Activated CD8-positive, alpha-beta T cell treated with anti-CD3 and anti-CD28 coated beads for 36 hours (primary cell): Measurements from ENCODE around the gene DEPDC7. TPM values are rescaled to one million over a fixed set of nuclear protein-coding genes. Genes with fewer than 3 reads are reported as not detected.
"Not testable (repeated sequence)": the region's sequence is repeated elsewhere in the genome, so short reads cannot be mapped to it uniquely, and the experiment has no call there.

ENCODE experiments used
- ATAC-seq: fragments of 200-7000 bp; cut with Tn5 transposase; one replicate; pipeline ENCODE4 v1.10.0; 2021; ENCODE audit warnings: mild to moderate bottlenecking, moderate library complexity
- CTCF ChIA-PET: fragments of 350-600 bp; sonication (Branson Sonifier 250); formaldehyde crosslinking; loops from one replicate; lab custom pipeline; 2021; ENCODE audit warnings: antibody characterized with exemption; lab: Charles Lee
- POLR2A ChIA-PET: fragments of 350-600 bp; sonication (Branson Sonifier 250); formaldehyde crosslinking; loops from one replicate; lab custom pipeline; 2021; ENCODE audit warnings: antibody characterized with exemption; lab: Charles Lee
- DNase-seq: peaks from one replicate; pipeline ENCODE4 v3.0.0-alpha.2; 2020
- H3K27ac Mint-ChIP-seq: one replicate; pipeline ENCODE4 v1.8.0; 2021; ENCODE audit warnings: mild to moderate bottlenecking, mixed read lengths
- H3K27me3 Mint-ChIP-seq: one replicate; pipeline ENCODE4 v1.8.0; 2021; ENCODE audit warnings: mixed read lengths
- H3K36me3 Mint-ChIP-seq: one replicate; pipeline ENCODE4 v1.8.0; 2021; ENCODE audit warnings: low read depth, mixed read lengths
- H3K4me1 Mint-ChIP-seq: one replicate; pipeline ENCODE4 v1.8.0; 2021; ENCODE audit warnings: low read depth, mixed read lengths
- H3K4me3 Mint-ChIP-seq: one replicate; pipeline ENCODE4 v1.8.0; 2021; ENCODE audit warnings: mild to moderate bottlenecking, moderate library complexity, mixed read lengths
- H3K9me3 Mint-ChIP-seq: one replicate; pipeline ENCODE4 v1.8.0; 2021; ENCODE audit warnings: mixed read lengths
- intact Hi-C: fragments of 100-400 bp; cut with micrococcal nuclease; formaldehyde crosslinking; loops from one replicate; pipeline ENCODE4 v1.10.0; 2022
- total RNA-seq, 2 experiments: library from RNA; stranded (reverse); gene quantifications; one replicate each; pipeline ENCODE4 v1.2.3, GENCODE V29; 2021
- TF ChIP-seq, protein P1 (sequence below): fragments of 200-600 bp; IDR thresholded peaks from one replicate; pipeline ENCODE4 v1.8.0; 2022; ENCODE audit warnings: antibody characterized with exemption, mild to moderate bottlenecking

Gene DEPDC7
- total RNA-seq: 1 to 10 TPM; 2.8 to 3.0 TPM

DNA sequence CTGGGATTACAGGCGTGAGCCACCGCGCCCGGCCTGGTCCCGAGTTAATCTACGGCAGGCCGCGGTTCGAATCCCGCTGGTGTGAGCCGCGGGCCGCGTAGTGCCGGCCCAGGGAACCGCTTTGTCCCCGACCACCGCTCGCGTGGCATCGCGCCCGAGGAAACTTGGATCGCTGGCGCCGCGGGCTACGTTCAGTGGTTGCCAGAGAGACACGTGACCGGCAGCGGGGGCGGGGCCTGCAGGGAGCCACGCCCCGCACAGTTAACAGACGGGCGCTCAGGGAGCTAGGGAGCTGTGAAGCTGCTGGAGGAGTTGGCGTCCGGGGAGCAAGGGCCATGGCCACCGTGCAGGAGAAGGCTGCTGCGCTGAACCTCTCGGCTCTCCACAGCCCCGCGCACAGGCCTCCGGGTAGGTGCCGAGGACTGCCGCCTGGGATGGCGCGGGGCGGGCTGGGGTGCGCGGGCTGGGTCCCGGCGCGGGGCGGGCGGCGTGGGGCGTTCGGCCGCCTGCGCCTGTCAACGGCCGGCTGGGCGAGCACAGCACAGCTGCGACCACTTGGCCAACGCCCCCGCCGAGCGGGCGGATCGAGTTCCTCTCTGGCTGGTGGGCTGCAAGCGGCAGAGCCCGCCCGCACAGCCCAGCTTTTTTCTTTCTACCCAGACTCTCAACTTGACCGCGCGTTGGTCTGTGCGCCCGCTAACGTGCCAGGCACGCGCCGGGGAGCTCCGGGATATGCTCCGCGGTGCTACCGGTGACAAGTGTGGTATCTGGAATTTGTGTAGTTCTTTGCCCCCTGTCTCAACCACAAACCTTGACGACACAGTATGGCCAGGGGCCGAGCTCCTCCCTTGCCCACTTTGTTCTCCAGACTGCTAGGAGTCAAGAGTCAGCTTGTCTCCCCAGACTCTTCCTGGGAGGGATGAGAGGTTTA, at the start of gene DEPDC7:
TSS of gene DEPDC7 (plus strand) at position 258 of the 931 bp plus-strand sequence. CDS start at position 336, 78 bp downstream.
- H3K9me3 Mint-ChIP-seq: no peaks in the 10 kb centered on the region
- peaks cover 41% of the 10 kb centered on the region for H3K4me1 Mint-ChIP-seq
- ATAC-seq (peak; percentile 76), DNase-seq (peak; percentile 92)
- peak within 1 kb of the TSS; percentile 78 for H3K4me3 Mint-ChIP-seq
- POLR2A ChIA-PET: interaction anchor here (0.8 to 1.4 kb wide), 4 partner anchors 15 to 122 kb away, joined by 3 to 6 read pairs (median 4); partner anchors contain the start of gene TCP11L1
- H3K36me3 Mint-ChIP-seq: no peaks in the 10 kb centered on the region
- H3K27ac Mint-ChIP-seq: peak within 1 kb of the TSS; percentile 52
- TF ChIP-seq, protein P1, sequence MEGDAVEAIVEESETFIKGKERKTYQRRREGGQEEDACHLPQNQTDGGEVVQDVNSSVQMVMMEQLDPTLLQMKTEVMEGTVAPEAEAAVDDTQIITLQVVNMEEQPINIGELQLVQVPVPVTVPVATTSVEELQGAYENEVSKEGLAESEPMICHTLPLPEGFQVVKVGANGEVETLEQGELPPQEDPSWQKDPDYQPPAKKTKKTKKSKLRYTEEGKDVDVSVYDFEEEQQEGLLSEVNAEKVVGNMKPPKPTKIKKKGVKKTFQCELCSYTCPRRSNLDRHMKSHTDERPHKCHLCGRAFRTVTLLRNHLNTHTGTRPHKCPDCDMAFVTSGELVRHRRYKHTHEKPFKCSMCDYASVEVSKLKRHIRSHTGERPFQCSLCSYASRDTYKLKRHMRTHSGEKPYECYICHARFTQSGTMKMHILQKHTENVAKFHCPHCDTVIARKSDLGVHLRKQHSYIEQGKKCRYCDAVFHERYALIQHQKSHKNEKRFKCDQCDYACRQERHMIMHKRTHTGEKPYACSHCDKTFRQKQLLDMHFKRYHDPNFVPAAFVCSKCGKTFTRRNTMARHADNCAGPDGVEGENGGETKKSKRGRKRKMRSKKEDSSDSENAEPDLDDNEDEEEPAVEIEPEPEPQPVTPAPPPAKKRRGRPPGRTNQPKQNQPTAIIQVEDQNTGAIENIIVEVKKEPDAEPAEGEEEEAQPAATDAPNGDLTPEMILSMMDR: no peak
- peaks cover 16% of the 10 kb centered on the region for H3K27me3 Mint-ChIP-seq
- intact Hi-C loops: no loop called here
- CTCF ChIA-PET: interaction anchor here (0.9 to 1.3 kb wide), 3 partner anchors 9 to 122 kb away, joined by 3 to 6 read pairs (median 3); no protein-coding TSS in a partner anchor

DNA sequence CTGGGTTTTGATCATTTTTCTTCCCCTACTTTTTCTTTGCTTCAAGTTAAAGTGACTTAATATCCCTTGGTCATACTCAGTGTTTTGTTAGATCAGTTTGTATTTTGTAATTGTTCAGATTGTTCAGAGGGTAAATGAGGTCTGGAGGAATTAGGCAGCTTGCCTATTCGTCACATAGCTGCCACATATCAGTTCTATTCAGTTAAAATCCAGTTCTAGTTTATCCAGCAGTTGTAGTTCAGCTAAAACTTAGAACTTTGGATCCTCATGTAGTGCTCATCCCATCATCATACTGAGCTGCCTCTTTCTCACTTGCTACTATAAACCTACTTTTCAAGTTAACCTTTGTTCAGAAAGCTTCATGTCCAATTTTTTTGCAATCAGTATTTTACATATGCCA, 47.1 kb upstream of the DEPDC7 start:
- DNase-seq (no peak), ATAC-seq (no peak)
- Mint-ChIP-seq H3K4me3 (no peak overlapping the region), H3K36me3 (peaks cover 23% of the 10 kb centered on the region), H3K9me3 (no peaks in the 10 kb centered on the region), H3K27me3 (no peaks in the 10 kb centered on the region), H3K4me1 (no peaks in the 10 kb centered on the region), H3K27ac (no peak overlapping the region)
- TF ChIP-seq, protein P1: no peak
- ChIA-PET POLR2A (interaction anchor here (0.7 kb wide), 1 partner anchor 672 kb away, joined by 3 read pairs; no protein-coding TSS in a partner anchor), CTCF (interaction anchor here (1.0 to 10.1 kb wide), 4 partner anchors 79 to 159 kb away, joined by 3 to 80 read pairs (median 4); no protein-coding TSS in a partner anchor)
- intact Hi-C loops: loop anchor here (10.0 kb wide), 1 partner anchor 196 kb away; the partner anchor contains the start of gene CSTF3

DNA sequence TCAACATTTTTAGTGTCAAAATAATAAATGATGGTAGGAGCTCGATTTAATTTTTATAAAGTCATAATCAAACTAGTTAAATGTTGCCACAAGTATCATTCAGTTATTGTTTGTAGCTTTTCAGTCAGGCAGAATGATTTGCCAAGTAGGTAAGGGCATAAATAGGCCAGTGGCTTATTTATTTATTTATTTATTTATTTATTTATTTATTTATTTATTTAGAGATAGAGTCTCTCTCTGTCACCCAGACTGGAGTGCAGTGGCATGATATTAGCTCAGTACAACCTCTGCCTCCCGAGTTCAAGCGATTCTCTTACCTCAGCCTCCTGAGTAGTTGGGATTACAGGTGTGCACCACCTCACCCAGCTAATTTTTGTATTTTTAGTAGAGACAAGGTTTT, 43.4 kb upstream of the DEPDC7 start:
- DNase-seq, H3K27ac Mint-ChIP-seq, ATAC-seq, intact Hi-C loops, H3K4me3 Mint-ChIP-seq, POLR2A ChIA-PET, H3K27me3 Mint-ChIP-seq, H3K4me1 Mint-ChIP-seq, H3K9me3 Mint-ChIP-seq: not testable (repeated sequence)
- CTCF ChIA-PET: interaction anchor here (10.1 kb wide), 1 partner anchor 92 kb away, joined by 80 read pairs; no protein-coding TSS in a partner anchor
- peaks cover 20% of the 10 kb centered on the region for H3K36me3 Mint-ChIP-seq

DNA sequence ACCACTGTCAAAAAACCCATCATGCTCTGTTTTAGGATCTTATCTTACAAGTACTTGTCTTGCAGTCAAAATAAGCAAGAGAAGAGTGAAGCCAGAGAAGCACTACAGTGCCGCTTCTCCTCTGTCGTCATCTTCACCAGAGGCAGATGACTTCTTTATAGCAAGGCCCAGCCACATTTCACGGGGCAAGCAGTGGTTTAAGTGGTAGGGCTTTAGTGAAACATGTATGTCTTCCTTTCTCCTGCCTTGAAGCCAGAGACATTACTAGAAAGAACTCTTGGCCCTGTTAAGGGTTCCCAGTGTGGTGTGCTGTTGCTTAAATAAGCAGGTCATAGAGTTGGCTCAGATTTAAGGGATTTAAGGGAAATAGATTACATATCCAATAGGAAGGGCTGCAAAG, 42.9 kb upstream of the DEPDC7 start:
- H3K4me1 Mint-ChIP-seq: no peaks in the 10 kb centered on the region
- H3K27ac Mint-ChIP-seq: no peak overlapping the region
- TF ChIP-seq, protein P1: no peak
- H3K36me3 Mint-ChIP-seq: peaks cover 23% of the 10 kb centered on the region
- no peak for DNase-seq
- ATAC-seq: no peak
- no peak overlapping the region for H3K4me3 Mint-ChIP-seq
- CTCF ChIA-PET: interaction anchor here (10.1 kb wide), 1 partner anchor 91 kb away, joined by 80 read pairs; no protein-coding TSS in a partner anchor
- H3K27me3 Mint-ChIP-seq: no peaks in the 10 kb centered on the region
- H3K9me3 Mint-ChIP-seq: no peaks in the 10 kb centered on the region
- intact Hi-C loops: no loop called here
- POLR2A ChIA-PET: no interaction called here

DNA sequence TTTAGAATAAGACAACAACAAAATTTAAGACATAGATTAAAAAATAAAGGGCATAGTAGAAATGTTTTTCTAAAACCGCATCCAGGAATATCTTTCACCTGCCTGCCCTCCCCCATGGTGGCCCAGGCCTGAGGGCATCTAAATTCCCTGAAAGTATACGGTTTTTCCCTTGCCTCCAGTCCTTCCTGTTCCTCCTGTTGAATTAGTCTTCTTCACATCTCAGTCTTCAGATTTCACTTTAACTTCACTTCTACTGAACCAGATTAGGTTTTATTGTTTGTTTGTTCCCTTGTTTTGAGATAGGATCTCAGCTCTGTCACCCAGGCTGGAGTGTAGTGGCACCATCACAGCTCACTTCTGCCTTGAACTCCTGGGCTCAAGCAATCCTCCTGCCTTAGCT, 33.1 kb upstream of the DEPDC7 start:
- POLR2A ChIA-PET: no interaction called here
- H3K9me3 Mint-ChIP-seq: no peaks in the 10 kb centered on the region
- no peaks in the 10 kb centered on the region for H3K27me3 Mint-ChIP-seq
- H3K27ac Mint-ChIP-seq: no peak overlapping the region
- peaks cover 1% of the 10 kb centered on the region for H3K36me3 Mint-ChIP-seq
- H3K4me1 Mint-ChIP-seq: no peaks in the 10 kb centered on the region
- no peak overlapping the region for H3K4me3 Mint-ChIP-seq
- intact Hi-C loops: no loop called here
- ATAC-seq (no peak), DNase-seq (no peak)
- TF ChIP-seq, protein P1: no peak
- CTCF ChIA-PET: interaction anchor here (2.2 kb wide), 1 partner anchor 83 kb away, joined by 8 read pairs; no protein-coding TSS in a partner anchor
